Stimulated activated CD8-positive, alpha-beta memory T cell treated with anti-CD3 and anti-CD28 coated beads, Interleukin-4, amount 100 ng/mL, for 1 hour (primary cell): ENCODE results near the gene TARBP2.

ENCODE experiments used
- DNase-seq, 2 donors: peaks; one replicate each; pipeline ENCODE4 v3.0.0-alpha.2; 2020; ENCODE audit warnings: low read depth in 2 of 2, low spot score in 1 of 2

The TARBP2 gene, protein sequence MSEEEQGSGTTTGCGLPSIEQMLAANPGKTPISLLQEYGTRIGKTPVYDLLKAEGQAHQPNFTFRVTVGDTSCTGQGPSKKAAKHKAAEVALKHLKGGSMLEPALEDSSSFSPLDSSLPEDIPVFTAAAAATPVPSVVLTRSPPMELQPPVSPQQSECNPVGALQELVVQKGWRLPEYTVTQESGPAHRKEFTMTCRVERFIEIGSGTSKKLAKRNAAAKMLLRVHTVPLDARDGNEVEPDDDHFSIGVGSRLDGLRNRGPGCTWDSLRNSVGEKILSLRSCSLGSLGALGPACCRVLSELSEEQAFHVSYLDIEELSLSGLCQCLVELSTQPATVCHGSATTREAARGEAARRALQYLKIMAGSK

DNA sequence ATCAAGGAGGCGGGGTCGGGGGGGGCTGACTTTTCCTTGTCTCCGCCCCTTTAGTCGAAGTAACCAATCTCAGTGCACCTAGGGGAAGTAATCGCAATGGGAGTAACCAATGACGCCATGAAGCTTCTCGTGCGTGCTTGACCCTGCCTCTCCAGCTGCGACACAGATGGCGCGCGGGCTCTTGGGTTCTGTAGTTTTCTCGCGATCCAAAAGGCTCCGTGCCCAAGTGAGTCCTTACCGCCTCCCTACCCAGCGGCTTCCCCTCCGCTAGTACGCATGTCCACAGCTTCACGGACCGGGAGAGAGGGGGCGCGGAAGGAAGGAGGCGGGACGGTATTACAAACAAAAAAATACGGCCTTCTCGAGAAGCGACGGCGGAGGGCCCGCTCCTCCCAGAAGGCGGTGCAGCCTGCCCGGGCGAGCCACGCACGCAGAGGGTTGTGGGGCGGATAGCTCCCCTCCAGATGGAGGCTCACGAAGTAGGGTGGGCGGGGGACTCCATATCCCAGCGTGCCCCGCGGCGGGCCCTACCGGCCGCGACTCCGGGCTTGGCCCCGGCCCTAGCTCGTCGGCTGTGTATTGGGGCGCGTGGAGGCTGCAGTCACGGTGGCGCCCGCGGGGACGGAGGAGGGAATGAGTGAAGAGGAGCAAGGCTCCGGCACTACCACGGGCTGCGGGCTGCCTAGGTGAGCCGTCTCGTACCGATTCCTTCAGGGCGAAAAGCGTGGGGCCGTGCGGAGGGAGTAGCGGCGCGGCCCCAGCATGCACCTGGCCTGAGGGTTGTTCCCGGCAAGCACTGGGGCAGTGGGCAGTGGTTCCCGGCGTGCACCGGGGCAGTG is at the start of gene TARBP2:
TSS of gene TARBP2 (plus strand) at position 508 of the 839 bp plus-strand sequence. CDS start at position 634, 126 bp downstream.
- peak; percentile 96 to 97 for DNase-seq

DNA sequence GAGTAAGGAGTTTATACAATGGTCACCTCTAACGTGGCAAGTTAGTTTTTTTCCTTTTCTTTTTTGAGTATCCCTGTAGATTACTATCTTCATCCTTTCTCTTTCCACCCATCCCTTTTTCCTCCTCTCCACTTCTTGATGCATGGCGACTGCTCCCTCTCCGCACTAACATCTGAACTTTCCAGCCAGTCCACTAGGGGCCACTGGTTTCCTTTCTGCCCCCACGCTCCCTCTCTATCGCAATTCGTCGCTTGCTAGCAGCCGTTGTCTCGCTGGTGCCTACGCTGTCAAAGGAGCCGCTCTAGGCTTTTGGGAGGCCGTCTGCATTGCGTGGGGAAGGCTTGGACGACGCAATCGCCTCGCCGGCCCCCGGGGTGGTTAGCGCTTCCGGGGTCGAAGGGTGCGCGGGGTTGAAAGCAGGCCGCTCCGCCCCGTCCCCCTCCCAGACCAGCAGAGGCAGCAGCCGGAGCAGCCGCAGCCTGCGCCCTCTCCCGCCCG is 49.4 kb upstream of the TARBP2 start, which contains the start of gene PCBP2:
TSS of gene PCBP2 (plus strand) at position 442 of the 498 bp plus-strand sequence. CDS start 2,699 bp downstream, outside the sequence.
- peak; percentile 88 to 95 for DNase-seq

DNA sequence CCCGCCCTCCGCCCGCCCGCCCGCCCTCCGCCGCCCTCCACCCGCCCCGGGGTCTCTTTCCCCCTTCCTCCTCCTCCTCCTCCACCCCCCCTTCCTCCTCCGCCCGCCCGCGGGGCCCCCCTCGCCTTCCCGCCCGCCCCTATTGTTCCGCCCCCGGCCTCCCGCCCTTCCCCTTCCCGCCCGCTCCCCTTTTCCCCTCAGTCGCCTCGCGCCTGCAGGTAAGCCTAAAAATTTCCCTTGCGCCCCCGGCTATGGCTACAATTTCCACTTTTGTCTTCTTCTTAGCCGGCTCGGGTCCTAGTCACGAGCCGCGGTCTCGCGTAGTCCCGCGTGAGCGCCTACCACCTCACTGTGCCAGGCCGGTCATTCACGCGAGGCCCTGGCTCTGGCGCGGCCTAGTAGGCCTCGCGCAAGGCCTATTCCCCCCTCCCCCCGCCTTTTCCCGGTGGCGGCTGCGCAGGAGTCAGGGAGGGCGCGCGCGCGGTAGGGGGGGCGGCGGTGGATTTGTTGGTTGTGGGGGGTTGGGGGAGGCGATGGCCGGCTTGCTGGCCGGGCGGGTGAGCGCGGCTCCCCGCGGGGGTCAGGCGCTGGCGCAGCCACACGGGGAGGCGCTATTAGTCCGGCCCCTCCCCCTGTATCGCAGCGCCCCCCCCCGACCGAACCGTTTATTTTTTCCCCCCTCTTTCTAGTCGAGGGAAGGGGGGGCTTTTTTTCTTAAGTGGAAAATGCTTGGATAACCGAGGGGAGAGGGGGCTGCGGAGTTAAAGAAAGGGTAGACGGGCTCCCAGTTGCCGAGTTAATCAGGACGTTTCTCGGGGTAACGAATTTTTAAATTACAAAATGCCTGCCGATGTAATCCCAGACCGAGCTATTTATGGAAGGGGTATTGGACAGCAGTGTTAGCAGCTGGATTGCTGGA is 48.7 kb upstream of the TARBP2 start:
- peak; percentile 49 to 65 for DNase-seq

DNA sequence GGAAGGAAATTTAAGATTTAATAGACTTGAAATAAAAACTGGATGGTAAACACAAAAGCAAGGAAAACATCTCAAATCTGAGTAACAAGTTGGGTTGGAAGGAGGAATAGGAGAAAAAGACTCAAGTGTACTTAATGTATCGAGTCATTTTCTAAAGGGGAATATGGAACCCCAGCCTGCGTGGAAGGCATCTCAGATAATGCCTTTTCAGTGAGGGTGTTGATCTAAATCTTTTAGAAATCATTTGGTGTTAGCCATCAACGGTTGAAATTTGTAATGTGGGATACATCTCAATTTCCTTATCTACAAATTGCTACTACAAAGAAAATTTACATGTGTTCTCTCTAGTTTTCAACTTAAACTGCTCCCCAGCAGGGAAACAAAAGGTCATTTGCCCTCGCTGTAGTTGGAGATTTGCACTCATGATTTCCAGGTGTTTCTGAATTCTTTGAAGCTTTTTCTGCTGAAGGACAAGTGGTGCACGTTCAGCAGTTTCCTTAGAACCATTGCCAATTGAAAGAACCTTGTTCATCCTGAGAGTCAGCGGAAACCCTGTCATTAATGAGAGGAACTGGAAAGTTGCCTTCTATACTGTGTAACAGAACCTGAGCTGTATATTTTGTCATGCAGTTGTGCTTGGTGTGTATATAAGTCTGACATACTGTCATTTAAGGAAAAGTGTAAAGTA is 47.0 kb upstream of the TARBP2 start:
- no peak for DNase-seq

DNA sequence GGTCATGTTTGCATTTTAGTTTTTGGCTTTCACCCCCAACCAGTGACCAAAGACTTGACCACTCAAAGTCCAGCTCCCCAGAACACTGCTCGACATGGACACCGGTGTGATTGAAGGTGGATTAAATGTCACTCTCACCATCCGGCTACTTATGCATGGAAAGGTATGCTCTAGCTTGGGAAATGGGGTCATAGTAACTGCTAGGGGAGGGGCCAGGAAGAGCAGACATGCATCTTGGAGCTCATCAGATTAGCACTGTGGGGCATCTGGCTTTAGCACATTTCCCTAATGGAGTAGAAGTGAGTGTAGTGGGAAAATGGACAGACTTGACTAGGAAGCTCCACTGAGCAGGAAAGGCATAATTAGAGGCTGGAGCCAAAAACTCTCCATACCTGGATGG is 46.4 kb upstream of the TARBP2 start:
- DNase-seq = no peak

DNA sequence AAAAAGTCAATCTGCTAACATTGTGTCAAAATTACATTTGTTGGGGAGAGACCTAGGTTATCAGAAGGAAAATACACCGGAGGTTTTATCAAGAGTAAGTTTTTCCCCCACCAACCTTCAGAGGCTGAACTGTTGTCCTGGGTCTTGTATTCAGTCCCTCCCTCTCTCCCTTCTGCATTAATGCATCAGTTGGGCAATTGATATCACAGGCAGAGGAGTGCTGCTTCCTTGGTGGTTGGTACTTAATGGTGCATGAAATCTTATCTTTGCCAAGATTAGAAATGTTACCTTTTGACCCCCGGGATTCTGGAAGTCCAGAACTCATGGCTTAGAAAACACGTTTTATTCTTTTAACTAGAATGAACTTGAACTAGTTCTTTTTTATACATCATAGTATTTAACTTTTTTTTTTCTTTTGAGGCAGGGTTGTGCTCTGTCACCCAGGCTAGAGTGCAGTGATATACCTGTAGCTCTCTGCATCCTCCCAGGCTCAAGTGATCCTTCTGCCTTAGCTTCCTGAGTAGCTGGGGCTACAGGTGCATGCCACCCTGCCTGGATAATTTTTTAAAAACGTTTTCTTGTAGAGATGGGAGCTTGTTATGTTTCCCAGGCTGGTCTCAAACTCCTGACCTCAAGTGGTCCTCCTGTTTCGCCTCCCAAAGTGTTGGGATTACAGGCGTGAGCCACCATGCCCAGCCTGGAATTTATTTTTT is 44.3 kb upstream of the TARBP2 start:
- no peak for DNase-seq

DNA sequence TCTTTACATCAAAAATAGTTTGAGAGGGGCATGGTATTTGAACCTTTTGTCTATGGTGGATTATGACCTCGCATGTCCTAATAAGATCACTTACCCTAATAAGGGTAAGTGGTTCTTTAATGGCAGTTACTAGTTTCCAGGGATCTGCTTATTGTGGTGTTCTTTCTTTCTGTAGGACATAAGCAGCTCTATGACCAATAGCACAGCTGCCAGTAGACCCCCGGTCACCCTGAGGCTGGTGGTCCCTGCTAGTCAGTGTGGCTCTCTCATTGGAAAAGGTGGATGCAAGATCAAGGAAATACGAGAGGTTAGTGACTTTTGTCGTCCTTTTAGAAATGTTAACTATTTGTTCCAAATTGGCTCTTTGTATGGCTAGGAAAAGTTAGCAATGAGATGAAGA is 42.0 kb upstream of the TARBP2 start:
- DNase-seq = no peak

DNA sequence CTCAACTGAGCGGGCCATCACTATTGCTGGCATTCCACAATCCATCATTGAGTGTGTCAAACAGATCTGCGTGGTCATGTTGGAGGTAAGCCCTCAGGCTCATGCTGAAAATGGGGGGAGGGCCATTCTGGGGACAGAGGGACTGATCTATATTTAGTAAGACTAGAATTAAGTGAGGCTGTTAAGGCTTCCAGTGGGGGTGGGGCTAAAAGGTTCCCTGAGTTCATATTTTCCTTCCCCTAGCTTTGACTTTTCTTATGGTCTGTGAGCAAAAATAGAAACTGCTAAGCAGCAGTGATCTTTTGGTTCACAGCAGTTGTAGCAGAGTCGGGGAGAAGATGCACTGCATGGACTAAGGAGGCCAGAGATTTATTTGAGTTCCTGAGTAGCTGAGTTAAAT is 40.0 kb upstream of the TARBP2 start:
- DNase-seq = no peak

DNA sequence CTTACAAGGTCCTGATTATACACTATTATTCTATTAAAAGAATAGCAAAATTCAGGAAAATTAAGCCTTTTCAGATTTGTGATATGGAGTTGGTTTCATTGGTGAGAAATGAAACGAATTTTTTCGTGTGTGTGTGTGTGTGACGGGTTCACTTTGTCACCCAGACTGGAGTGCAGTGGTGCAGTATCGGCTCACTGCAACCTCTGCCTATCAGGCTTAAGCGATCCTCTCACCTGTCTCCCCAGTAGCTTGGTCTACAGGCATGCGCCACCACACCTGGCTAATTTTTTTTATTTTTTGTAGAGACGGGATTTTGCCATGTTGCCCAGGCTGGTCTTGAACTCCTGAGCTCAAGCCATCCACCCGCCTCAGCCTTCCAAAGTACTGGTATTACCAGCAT is 39.5 kb upstream of the TARBP2 start:
- no peak for DNase-seq

DNA sequence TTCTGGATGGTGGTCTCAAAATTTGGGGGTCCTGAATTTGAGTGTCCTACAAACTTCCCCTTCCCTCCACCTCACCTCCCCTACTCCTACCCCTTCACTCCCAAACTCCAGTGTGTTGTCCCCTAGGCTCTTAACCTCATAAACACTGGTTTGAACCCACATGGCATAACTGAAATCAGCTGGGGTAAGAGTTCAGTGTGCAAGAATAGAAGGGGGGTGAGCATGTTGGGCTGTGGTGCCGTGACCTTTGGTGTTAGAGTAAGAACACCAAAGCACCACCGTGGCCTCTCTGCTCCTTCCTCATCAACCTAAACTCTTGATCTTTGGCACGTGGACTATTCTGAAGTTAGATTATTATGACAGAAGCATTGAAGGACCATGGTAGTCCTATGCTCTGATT is 38.1 kb upstream of the TARBP2 start:
- DNase-seq = no peak

DNA sequence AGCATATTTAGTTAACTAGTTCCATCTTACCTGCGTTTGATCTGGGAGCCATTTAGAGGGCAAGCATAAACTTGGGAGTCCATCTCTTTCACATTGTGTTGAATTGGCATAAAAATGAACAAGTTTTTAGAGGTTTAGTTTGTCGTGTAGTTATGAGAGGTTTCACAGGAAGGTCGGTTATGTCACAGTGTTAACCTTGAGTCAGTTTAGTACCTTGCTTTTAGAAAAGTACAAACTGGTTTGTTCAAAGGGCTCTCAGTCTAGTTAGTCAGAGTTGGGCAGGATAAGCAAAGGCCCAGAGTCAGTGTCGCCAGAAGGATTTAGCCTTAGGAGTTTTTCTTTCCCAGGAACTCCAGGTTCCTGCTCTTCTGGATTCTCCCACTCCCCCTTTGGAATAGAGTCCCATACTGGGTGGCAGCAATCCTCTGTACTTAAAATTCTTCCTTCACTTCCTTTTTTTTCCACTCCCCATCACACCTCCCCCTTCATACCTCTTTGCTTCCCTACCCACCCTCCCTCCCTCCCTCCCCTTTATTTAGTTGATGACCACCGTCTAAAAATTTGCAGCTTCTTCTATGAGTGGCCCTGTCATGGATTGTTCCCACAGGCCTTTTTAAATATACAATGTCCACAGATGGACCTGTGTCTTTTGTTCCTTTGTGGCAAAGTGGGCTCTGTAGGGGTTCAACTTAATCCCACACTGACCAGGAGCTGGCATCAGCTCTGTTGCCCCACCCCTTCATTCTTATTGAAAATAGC is 37.1 kb upstream of the TARBP2 start:
- no peak for DNase-seq

DNA sequence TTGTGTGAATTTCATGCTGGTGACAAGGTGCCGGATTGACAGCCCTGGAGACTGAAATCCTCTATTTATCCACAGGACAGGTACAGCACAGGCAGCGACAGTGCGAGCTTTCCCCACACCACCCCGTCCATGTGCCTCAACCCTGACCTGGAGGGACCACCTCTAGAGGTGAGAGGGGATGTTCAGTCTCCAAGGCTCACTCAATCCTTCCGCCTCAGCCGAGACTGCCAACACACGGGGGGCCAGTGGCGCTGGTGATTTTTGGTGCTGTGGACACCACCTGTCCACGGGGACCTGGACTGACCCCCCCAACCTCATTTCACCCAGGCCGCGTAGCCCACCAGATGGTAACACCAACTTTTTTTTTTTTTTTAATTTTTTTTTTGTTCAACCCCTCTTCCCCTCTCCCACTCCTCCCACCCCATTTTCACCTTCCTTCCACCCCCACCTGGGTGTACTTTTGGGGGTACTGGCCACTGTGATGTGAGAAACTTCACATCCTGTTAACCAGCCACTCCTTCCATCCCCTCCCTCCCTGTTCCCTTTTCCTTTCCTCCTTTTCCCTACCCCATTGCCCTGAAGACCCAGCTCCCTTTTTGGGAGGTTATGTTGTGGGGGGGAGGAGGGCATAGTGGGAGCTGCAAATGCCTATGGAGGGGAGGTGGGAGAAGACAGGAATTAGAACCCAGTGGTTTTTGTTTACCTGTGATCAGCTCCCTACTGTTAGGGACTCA is 36.2 kb upstream of the TARBP2 start:
- no peak for DNase-seq

DNA sequence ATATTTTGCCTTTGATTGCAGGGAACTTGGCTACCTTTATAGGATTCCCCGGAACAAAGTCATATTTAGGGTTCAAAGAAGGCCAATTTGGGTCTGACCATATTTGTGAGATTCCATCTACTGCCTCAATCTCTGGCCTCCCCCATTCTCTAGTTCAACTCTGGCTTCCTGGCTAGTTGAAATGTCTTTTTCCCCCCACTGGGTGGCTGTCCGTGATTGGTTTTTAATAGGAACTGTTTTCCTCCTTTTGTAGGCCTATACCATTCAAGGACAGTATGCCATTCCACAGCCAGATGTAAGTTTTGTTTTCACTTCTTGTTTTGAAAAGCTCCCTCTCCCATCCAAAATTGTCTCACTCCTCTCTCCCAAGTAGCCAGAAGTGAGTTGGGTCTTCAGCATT is 35.4 kb upstream of the TARBP2 start:
- DNase-seq = no peak

DNA sequence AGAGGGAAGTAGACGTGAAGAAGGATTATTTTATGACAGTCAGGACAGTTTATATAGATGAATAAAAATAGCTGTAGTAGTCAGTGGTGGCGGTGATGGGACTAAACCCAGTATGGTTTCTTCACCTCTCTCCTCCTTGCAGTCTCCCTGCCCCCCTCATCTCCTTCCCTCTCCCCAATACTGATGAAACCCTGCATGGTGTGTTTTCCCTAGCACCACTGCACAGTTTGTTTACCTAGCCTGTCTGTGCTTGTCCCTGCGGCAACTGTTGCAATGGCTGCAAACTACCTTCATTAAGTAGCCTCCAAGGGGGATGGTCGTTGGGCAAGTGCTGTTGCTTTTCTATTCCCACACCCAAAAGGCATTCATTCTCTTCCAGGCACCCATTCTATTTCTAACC is 34.4 kb upstream of the TARBP2 start:
- DNase-seq = no peak

DNA sequence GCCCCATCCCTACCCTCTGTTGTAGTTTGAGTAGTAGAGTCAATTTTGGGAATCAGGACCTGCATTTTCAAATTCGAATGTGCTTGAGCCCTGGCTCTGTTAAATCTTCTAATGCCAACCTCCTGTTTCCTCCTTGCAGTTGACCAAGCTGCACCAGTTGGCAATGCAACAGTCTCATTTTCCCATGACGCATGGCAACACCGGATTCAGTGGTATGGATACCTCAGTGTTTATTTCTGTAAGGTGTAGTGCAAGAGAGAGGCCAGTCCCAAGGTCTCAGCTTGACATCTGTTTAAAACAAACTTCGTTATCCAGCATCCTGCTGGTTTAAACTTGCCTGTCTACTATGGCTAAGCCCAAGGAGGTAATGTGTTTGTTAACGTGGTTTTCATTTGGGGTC is 34.0 kb upstream of the TARBP2 start:
- no peak for DNase-seq

DNA sequence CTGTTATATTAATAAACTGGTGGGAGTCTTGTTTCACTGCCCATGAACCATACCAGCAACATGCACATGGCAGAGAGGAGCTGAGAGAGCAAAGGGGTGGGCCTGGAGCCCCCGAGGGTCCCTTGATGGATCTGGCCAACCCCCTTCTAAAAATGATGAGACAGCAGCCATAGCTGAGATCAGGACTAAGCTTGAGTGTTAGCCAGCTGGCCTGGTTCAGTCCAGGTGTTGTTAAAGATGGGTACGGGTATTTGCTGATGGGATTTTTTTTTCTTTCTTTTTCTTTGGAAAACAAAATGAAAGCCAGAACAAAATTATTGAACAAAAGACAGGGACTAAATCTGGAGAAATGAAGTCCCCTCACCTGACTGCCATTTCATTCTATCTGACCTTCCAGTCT is 33.2 kb upstream of the TARBP2 start:
- DNase-seq = no peak

DNA sequence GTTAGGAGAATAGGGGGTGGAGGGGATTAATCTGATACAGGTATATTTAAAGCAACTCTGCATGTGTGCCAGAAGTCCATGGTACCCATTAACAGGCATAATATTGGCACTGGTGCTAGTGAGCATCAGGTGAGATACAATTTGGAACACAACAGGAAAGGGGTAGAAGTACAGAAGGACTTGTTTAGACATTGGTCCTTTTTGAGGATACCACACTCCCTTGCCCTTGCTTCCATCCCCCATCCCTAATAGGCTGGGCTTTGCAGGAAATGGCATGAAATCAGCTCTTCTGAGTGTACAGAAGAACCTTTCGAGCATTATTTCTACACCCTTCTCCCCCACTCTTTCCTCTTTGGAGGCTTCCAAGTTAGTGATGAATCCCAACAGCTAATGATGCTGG is 32.8 kb upstream of the TARBP2 start:
- no peak for DNase-seq

DNA sequence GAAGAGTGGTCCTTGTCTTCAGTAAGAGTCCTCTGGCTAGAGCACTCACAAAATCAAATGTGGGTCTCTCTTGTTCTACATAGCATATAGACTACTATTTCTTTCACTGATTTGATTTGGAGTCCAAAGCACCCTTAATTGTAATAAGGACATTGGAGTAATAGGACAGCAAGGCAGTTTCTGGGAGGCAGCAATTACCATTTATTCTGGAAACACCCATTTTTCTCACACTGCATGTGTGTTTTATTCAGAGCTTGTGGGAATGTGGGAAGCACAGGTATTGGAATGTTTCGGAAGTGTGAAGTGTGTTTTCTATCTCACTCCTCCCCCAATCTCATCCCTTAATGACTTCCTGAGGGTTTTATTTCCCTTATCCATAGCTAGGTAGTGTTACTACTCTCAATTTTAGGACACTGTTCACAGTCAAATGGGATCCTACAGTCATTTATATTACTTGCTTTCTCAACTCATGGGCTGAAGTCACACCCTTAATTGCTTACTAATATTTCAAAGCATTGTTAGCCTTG is 29.0 kb upstream of the TARBP2 start:
- no peak for DNase-seq
